HG03064 (cell line): Measurements from ENCODE around the gene CASP10.
A peak's percentile ranks its signal among the peaks of the same experiment; 100 is the strongest.
"Not testable (repeated sequence)": the region's sequence is repeated elsewhere in the genome, so short reads cannot be mapped to it uniquely, and the experiment has no call there.

ENCODE experiments used
- ATAC-seq: cut with Tn5 transposase; IDR thresholded peaks from one replicate; pipeline ENCODE4 v1.9.1; 2021; ENCODE audit warnings: low read depth; ENCODE audit not compliant: unreplicated experiment

Gene CASP10

GRCh38 chr2:201154615-201155399, 28.1 kb upstream of the CASP10 start:
- ATAC-seq = no peak

- no peak for ATAC-seq
These were observed 26.9 kb upstream of the CASP10 start for GRCh38 chr2:201156036-201156435.

DNA sequence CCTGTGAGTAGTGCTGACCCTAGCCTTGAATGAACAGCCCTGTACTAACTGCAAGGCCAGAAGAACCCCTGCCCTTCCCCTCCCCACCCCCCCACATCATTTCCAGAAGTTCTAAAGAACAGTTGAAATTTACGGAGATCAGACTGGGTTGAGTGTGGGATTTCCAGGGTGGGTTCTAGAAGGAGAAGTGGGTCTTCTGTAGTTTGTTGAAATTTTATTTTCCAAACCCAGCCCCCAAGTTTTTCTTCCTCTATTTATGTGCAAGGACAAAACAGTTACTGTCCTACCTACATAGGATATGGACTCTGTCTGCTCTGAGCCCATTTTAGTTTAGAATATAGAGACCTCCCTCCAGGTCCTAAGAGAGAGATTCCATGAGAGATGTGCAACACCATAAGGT, 26.3 kb upstream of the CASP10 start:
- no peak for ATAC-seq

DNA sequence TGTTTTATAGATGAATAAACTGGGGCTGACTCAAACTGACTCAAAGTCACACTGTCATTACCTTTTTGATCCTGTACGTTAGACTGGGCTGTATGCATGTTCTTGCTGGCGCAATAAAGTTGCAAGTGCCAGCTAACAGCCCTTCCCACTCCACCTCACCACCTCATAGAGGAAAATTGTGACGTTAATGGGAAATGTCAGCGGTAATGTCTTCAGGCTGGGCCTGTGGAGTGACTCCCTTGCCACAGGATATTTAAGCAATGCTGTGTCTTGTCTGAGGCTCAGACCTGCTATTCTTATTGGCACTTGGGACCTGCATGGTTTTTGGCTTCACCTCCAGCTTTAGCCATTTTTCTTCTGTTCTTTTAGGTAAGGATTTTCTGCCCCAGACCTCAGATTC, 25.2 kb upstream of the CASP10 start:
- ATAC-seq = no peak

DNA sequence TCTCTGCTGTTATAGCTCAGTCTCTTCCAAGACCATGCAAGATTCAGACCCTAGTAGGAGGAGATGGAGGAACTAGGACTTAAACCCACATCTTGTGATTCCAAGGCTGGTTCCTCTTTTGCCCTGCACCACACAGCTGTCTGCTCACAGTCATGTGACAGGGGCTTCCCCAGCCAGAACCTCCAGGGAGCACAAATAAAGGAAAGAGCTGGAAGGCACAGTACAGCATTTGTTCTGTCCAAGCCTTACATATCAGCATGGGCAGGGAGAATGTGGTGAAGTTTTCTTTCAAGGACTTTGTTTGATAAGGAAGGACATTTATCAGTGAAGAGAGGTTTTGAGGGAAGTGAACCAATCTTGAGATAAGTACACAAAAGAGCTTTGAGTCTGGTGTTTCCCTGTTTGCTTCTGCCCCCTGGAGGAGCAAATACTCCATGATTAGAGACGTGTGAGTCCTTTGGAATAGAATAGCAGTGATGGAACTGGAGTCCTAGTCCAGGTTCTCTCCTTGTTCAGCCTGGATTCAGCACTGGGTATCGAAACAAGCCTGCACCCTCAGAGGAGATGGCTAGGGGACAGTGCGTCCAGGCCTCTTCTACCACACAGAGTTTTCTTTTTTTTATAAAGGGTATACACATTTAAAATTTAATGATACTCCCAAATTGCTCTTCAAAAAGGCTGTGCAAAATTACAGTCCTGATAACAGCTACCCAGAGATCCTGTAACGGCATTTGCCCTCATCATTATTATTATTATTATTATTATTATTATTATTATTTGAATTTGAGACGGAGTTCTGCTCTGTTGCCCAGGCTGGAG, 24.6 kb upstream of the CASP10 start:
- peak; percentile 91 for ATAC-seq

- no peak for ATAC-seq
These were observed 18.8 kb upstream of the CASP10 start for GRCh38 chr2:201164166-201164565.

GRCh38 chr2:201167546-201167945, 15.4 kb upstream of the CASP10 start:
- no peak for ATAC-seq

DNA sequence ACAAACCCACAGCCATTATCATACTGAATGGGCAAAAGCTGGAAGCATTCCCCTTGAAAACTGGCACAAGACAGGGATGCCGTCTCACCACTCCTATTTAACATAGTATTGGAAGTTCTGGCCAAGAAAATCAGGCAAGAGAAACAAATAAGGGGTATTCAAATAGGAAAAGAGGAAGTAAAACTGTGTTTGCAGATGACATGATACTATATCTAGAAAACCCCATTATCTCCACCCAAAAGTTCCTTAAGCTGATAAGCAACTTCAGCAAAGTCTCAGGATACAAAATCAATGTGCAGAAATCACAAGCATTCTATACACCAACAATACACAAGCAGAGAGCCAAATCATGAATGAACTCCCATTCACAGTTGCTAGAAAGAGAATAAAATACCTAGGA, 14.4 kb upstream of the CASP10 start:
- ATAC-seq = not testable (repeated sequence)

DNA sequence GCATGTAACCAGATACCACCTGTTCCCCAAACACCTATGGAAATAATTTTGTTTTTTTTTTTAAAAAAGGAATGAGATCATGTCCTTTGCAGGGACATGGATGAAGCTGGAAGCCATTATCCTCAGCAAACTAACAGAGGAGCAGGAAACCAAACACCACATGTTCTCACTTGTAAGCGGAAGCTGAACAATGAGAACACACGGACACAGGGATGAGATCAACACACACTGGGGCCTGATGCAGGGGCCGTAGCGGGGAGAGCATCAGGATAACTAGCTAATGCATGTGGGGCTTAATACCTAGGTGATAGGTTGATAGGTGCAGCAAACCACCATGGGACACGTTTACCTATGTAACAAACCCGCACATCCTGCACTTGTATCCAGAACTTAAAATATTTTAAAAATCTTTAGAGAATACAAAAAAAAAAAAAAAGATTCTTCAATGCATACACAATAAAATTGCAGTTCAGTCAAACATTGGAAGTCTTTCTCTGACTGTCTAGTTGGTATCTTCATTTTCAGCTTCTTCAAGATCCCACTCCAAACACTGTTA, 11.6 kb upstream of the CASP10 start:
- ATAC-seq = no peak

- no peak for ATAC-seq
These were observed 10.7 kb upstream of the CASP10 start for GRCh38 chr2:201172279-201172678.

GRCh38 chr2:201174687-201175086, 8.3 kb upstream of the CASP10 start:
- no peak for ATAC-seq

DNA sequence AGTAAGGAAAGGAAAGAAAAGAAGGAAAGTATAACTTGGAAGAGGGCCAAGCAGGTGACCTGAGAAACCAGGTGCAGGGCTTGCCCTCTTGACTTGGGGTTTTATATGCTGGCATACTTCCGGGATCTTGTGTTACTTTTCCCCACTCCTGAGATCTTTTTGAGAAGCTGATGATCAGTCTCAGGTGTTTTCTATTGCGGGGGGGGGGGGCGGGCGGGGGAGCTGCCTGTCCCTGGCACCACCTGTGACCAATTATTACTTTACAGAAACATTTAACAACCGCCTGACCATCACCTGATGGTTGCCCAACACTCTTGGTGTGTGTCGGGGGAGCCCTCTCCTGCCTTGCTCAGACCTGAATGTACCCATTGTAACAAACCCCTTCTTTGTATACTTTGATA, 6.9 kb upstream of the CASP10 start:
- no peak for ATAC-seq

GRCh38 chr2:201180010-201180409, 2.9 kb upstream of the CASP10 start:
- no peak for ATAC-seq

GRCh38 chr2:201183365-201183727, 405 bp downstream of the CASP10 start:
- no peak for ATAC-seq

- ATAC-seq = not testable (repeated sequence)
These were observed 894 bp downstream of the CASP10 start for GRCh38 chr2:201183835-201184234.

- not testable (repeated sequence) for ATAC-seq
These were observed 1.3 kb downstream of the CASP10 start for GRCh38 chr2:201184248-201184647.

- ATAC-seq = no peak
These were observed 2.9 kb downstream of the CASP10 start for GRCh38 chr2:201185863-201186262.

- ATAC-seq = no peak
These were observed 4.0 kb downstream of the CASP10 start for GRCh38 chr2:201186982-201187381.

DNA sequence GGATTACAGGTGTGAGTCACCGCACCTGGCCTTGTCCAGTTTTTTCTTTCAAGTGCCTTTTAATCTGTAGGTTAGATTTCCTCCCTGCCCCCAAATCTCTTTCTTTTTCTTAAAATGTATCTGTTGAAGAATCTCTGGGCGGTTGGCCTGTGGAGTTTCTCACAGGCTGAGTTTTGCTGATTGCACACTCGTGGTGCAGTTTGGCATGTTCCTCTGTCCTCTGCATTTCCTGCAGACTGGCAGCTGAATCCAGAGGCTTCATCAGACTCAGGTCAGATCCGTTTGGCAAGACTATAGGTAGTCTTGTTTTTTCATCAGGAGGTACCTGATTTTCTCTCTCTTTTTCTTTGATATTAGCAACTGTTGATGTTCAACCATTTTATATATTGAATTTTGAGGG, 5.5 kb downstream of the CASP10 start:
- ATAC-seq = no peak

DNA sequence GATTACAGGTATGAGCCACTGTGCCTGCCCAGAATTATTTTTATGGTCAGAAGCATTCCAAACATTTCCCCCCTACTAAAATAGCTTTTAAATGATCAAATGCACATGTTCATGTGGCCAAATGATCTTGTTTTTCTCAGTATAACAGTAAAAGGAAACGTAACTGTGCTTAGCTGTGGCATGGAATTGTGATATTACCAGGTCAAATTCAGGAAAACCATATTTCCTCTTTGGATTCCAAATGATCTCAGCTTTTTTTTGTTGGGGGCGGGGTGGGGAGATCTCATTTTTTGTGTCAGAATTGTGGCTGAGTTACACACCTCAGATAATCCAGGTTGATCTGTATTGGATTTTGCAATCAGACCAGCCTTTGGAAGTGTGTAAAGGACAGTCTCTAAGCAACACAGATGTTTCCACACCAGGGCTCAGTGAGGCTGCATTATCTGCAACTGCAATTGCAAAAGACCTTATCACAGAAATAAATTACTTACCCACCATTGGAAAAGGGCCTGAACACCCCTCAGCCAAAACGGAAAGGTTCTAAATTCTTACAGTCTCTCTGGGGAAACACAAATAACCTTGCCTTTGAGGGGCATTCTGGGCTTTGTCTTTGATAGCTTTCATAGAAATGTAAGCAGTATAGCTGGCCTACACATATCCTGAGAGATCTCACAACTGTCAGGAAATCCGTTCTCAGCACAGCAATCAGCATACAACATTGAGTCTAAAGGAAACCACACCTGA, 8.4 kb downstream of the CASP10 start:
- ATAC-seq = peak; percentile 60

DNA sequence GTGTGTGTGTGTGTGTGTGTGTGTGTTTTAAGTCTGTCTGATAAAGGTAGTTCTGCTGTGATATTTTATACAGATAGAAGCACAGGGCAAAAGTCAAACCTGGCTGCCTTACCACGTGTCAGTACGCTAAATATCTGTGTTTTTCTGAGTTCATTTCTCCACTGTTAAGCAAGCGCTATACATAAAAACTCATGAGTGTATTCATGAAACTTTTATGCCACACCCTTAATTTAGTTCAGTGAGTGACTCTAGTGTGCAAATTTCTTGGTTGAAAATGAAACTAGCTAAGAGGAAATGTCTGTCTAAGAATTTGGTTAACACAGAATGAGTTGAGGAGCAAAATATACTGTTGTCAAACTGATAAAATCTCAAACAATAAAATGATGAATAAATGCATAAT, 11.2 kb downstream of the CASP10 start:
- ATAC-seq = peak; percentile 79
